K562 (cell line): ENCODE results near the gene SLC4A5. TPM values are rescaled to one million over a fixed set of nuclear protein-coding genes. Genes with fewer than 3 reads are reported as not detected.
A peak's percentile ranks its signal among the peaks of the same experiment; 100 is the strongest.

ENCODE experiments used
- ATAC-seq: fragments of 200-7000 bp; cut with Tn5 transposase; 3 replicates; pipeline ENCODE4 v1.9.1; 2020; ENCODE audit warnings: moderate library complexity
- BruUV-seq: library from RNA; stranded (reverse); fragments of 400-500 nt; replicated peaks from 2 replicates; lab custom pipeline; 2021; lab: Mats Ljungman, UMichigan
- CTCF ChIA-PET: fragments of 300-600 bp; formaldehyde crosslinking; extraction: SDS; loops from one replicate; lab custom pipeline; 2021; ENCODE audit warnings: low intra/inter-chr PET ratio; lab: Yijun Ruan, JAX
- POLR2A ChIA-PET: fragments of 300-600, 350-650 bp; sonication (Branson Sonifier 250); formaldehyde crosslinking; extraction: SDS; loops from one replicate; lab custom pipeline; 2021; ENCODE audit warnings: antibody characterized with exemption, inconsistent platforms; lab: Yijun Ruan, JAX
- DNase-seq, 4 experiments: peaks; one replicate each; pipeline versions ENCODE4 v3.0.0 to v3.0.0-alpha.2; 2011 to 2018; ENCODE audit warnings: low spot score in 3 of 4, mixed read lengths in 3 of 4; ENCODE audit errors: extremely low read depth in 1 of 4
- FAIRE-seq: peaks from 2 replicates; lab custom pipeline; 2011; peaks lifted over from hg19 to GRCh38; lab: Jason Lieb, UNC
- H2AFZ ChIP-seq: 2 replicates; pipeline ENCODE4 v1.6.0; 2011; ENCODE audit warnings: low read depth, low read length, control low read depth, inconsistent platforms
- H3K27ac ChIP-seq: fragments of 200-600 bp; 3 replicates; pipeline ENCODE4 v1.8.0; 2011; ENCODE audit warnings: low read depth, mild to moderate bottlenecking, control low read depth, inconsistent platforms, low read length, moderate library complexity, mixed read lengths; ENCODE audit errors: extremely low read depth
- H3K27me3 ChIP-seq, 2 experiments: fragments of 300-600 bp in 1 of 2; 2 replicates in 1 of 2; 3 replicates in 1 of 2; pipeline versions ENCODE4 v1.6.0 to v1.8.0; 2011; ENCODE audit warnings: inconsistent platforms in 2 of 2, low read length in 2 of 2, mild to moderate bottlenecking in 1 of 2, mixed read lengths in 1 of 2, moderate library complexity in 1 of 2; ENCODE audit not compliant: control insufficient read depth in 2 of 2, insufficient read depth in 2 of 2
- H3K36me3 ChIP-seq: fragments of 300-600 bp; 3 replicates; pipeline ENCODE4 v1.8.0; 2011; ENCODE audit warnings: mild to moderate bottlenecking, low read length, inconsistent platforms; ENCODE audit not compliant: control insufficient read depth, insufficient read depth
- H3K4me1 ChIP-seq, 2 experiments: fragments of 200-600 bp in 1 of 2; replicated peaks in 1 of 2; 2 replicates in 1 of 2; 3 replicates in 1 of 2; pipeline versions ENCODE4 v1.5.1 to v1.8.0; 2011; ENCODE audit warnings: inconsistent platforms in 2 of 2, low read length in 2 of 2, mild to moderate bottlenecking in 1 of 2, mixed read lengths in 1 of 2, moderate library complexity in 1 of 2; ENCODE audit not compliant: control insufficient read depth in 2 of 2, insufficient read depth in 2 of 2
- H3K4me2 ChIP-seq: 2 replicates; pipeline ENCODE4 v1.6.1; 2011; ENCODE audit warnings: low read length, control low read depth, inconsistent platforms, mixed read lengths; ENCODE audit not compliant: insufficient read depth
- H3K4me3 ChIP-seq: fragments of 200-600 bp; sonication (generic), shearing (Covaris generic); 2 replicates; pipeline ENCODE4 v1.5.1; 2016; ENCODE audit warnings: control low read depth, inconsistent platforms
- H3K79me2 ChIP-seq: fragments of 200-600 bp; 3 replicates; pipeline ENCODE4 v1.8.0; 2011; ENCODE audit warnings: low read length, inconsistent platforms; ENCODE audit not compliant: control insufficient read depth, insufficient read depth
- H3K9ac ChIP-seq, 2 experiments: 2 replicates each; pipeline versions ENCODE4 v1.6.0 to v1.6.1; 2011; ENCODE audit warnings: low read depth in 2 of 2, low read length in 2 of 2, control low read depth in 1 of 2, inconsistent platforms in 1 of 2, mild to moderate bottlenecking in 1 of 2, mixed read lengths in 1 of 2; ENCODE audit not compliant: insufficient read depth in 1 of 2
- H3K9me1 ChIP-seq: one replicate; pipeline ENCODE4 v1.6.0; 2011; ENCODE audit warnings: inconsistent platforms, mild to moderate bottlenecking, low read length, moderate library complexity; ENCODE audit not compliant: control insufficient read depth, insufficient read depth
- H3K9me3 ChIP-seq: replicated peaks from 2 replicates; pipeline ENCODE4 v1.5.1; 2011; ENCODE audit warnings: low read depth, low read length, inconsistent platforms; ENCODE audit not compliant: control insufficient read depth, insufficient read depth
- H4K20me1 ChIP-seq: replicated peaks from 2 replicates; pipeline ENCODE4 v1.6.1; 2011; ENCODE audit warnings: low read length, inconsistent platforms, mixed read lengths; ENCODE audit not compliant: control insufficient read depth, insufficient read depth
- WGBS: fragments of 100-300 bp; shearing (Covaris generic); methylation state at CpG from one replicate; pipeline ENCODE4 v1.1.6; 2016; ENCODE audit warnings: low coverage, mixed read lengths; ENCODE audit not compliant: insufficient coverage; ENCODE audit errors: missing lambda C conversion rate; 5-methylcytosine and 5-hydroxymethylcytosine counted together
- in situ Hi-C: fragments of 300-500 bp; cut with MboI; formaldehyde crosslinking; loops from 4 replicates; pipeline ENCODE4 v1.15.0; 2018; ENCODE audit warnings: inconsistent platforms, mixed read lengths
- intact Hi-C: fragments of 100-400 bp; cut with micrococcal nuclease; formaldehyde crosslinking; loops from 2 replicates; pipeline ENCODE4 v1.14.2; 2022
- polyA plus RNA-seq, 8 experiments: library from polyadenylated mRNA; depleted of rRNA in 4 of 8; stranded (reverse) in 5 of 8; unstranded in 3 of 8; fragments of >200 nt; fragmentation: Nextera tagmentation in 2 of 8; fragmentation: Illumina TruSeq in 1 of 8; extraction: Ambion mirVana in 2 of 8; extraction: Trizol in 1 of 8; gene quantifications; 2 replicates each; pipeline versions ENCODE4 v1.2.1 to v1.2.3, GENCODE V29; 2011 to 2014; ENCODE audit warnings: inconsistent platforms in 1 of 8, missing spikeins in 1 of 8
- total RNA-seq, 7 experiments: library from RNA; depleted of rRNA in 6 of 7; stranded (reverse); fragments of >200 nt in 6 of 7; fragmentation: Illumina TruSeq in 2 of 7; extraction: Trizol in 2 of 7; gene quantifications; 2 replicates each; pipeline versions ENCODE4 v1.2.1 to v1.2.3, GENCODE V29; 2011 to 2021; ENCODE audit warnings: low replicate concordance in 1 of 7
- TF ChIP-seq, protein P1 (sequence below), 2 experiments: fragments of 450-650 bp; formaldehyde crosslinking in 1 of 2; IDR thresholded peaks; 2 replicates each; pipeline versions ENCODE4 v1.4.0 to v1.6.1; 2014 to 2020; ENCODE audit warnings: mild to moderate bottlenecking in 2 of 2, borderline replicate concordance in 1 of 2, low read depth in 1 of 2

Gene SLC4A5
- total and polyA plus RNA-seq, 9 of the 15 experiments (the other 6 are each of a cell fraction or from before 2014, with no cell fraction given) = 0.03 to 0.77 (median 0.14) TPM; not detected in 1

DNA sequence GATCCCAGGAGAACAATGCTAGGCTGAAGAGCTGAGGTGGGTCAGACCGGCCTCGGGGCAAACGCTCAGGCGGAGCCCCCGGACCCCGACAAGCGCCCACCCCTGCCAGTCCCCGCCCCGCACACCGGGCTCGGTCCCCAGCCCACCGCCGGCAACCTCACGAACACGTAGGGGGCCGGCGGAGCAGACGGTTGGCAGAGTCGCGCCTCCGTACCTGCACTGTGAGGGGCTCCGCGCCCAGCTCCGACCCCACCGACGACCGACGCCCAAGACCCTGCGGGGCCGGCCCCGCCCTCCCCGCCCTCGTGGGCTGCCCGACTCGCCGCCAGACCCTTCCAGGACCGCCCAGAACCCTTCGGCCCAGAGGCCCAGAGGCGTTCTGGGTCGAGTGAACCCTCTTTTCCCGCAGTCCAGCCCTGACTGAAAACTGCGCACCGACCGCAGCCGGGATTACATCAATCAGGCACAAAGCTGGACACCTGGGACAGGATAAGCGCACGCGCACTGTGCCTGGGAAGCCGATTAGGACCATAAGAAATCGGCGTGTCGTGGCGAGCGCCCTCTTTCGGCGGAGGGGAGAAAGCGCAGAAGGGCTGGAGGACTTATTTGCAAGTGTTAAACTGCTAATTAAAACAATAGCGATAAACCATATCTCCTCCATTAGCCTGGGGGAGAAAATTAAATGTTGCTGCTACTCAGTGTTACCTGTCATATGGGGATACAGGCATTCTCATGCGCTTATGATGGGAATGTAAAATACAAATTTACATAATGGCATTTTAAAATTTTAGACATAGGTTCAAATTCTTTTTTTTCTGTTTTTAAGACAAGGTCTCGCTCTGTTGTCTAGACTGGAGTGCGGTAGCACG, 48.6 kb upstream of the SLC4A5 start:
- peak; percentile 99 for FAIRE-seq
- H3K9ac ChIP-seq = peak overlapping the region; percentile 89 to 96
- in situ Hi-C loops (no loop called here), intact Hi-C loops (loop anchor here (5.0 to 10.0 kb wide), 3 partner anchors 125 to 567 kb away; partner anchors contain the start of gene STAMBP)
- BruUV-seq = no TSS peak
- no peaks in the 10 kb centered on the region for H3K9me3 ChIP-seq
- no peaks in the 10 kb centered on the region for H3K9me1 ChIP-seq
- H2AFZ ChIP-seq = peak overlapping the region; percentile 98
- no peaks in the 10 kb centered on the region for H3K36me3 ChIP-seq
- no peaks in the 10 kb centered on the region for H4K20me1 ChIP-seq
- peak overlapping the region; percentile 66 for H3K4me3 ChIP-seq
- peak overlapping the region; percentile 91 for H3K27ac ChIP-seq
- CTCF ChIA-PET = interaction anchor here (1.2 kb wide), 1 partner anchor 125 kb away, joined by 4 read pairs; no protein-coding TSS in a partner anchor
- H3K27me3 ChIP-seq = no peaks in the 10 kb centered on the region
- H3K4me1 ChIP-seq = peaks cover 3 to 17% of the 10 kb centered on the region in 2 experiments; a peak in 3 of 5 replicates
- peak; percentile 90 to 96 (median 92) for DNase-seq
- POLR2A ChIA-PET = interaction anchor here (0.5 to 2.6 kb wide), 12 partner anchors 9 to 538 kb away, joined by 3 to 13 read pairs (median 4); partner anchors contain the start of genes BOLA3, DCTN1 and MOB1A
- H3K4me2 ChIP-seq = peak overlapping the region; percentile 98
- WGBS = 2% methylated on average over 49 of the region's 62 CpGs
- H3K79me2 ChIP-seq = peaks cover 26% of the 10 kb centered on the region
- peak; percentile 93 for ATAC-seq
- TF ChIP-seq, protein P1, sequence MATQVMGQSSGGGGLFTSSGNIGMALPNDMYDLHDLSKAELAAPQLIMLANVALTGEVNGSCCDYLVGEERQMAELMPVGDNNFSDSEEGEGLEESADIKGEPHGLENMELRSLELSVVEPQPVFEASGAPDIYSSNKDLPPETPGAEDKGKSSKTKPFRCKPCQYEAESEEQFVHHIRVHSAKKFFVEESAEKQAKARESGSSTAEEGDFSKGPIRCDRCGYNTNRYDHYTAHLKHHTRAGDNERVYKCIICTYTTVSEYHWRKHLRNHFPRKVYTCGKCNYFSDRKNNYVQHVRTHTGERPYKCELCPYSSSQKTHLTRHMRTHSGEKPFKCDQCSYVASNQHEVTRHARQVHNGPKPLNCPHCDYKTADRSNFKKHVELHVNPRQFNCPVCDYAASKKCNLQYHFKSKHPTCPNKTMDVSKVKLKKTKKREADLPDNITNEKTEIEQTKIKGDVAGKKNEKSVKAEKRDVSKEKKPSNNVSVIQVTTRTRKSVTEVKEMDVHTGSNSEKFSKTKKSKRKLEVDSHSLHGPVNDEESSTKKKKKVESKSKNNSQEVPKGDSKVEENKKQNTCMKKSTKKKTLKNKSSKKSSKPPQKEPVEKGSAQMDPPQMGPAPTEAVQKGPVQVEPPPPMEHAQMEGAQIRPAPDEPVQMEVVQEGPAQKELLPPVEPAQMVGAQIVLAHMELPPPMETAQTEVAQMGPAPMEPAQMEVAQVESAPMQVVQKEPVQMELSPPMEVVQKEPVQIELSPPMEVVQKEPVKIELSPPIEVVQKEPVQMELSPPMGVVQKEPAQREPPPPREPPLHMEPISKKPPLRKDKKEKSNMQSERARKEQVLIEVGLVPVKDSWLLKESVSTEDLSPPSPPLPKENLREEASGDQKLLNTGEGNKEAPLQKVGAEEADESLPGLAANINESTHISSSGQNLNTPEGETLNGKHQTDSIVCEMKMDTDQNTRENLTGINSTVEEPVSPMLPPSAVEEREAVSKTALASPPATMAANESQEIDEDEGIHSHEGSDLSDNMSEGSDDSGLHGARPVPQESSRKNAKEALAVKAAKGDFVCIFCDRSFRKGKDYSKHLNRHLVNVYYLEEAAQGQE (IDR thresholded peaks at IDR 0.05; ENCODE audit: borderline replicate concordance) = peak; percentile 37; the same call in 1 of the 2 replicates
- TF ChIP-seq, protein P1 (CRISPR knock-in tag; IDR thresholded peaks at IDR 0.05; ENCODE audit: low read depth) = 0 out of 2 replicates have a peak, but pooled peaks have one; percentile 39
